SW480 (cell line): ENCODE data around the gene PTPRD.

Source experiments
- DNase-seq: peaks from one replicate; pipeline ENCODE4 v3.0.0-alpha.2; 2016; ENCODE audit warnings: low spot score

Gene PTPRD

GRCh38 chr9:8436786-8437185, 2176.0 kb downstream of the PTPRD start:
- no peak for DNase-seq

DNA sequence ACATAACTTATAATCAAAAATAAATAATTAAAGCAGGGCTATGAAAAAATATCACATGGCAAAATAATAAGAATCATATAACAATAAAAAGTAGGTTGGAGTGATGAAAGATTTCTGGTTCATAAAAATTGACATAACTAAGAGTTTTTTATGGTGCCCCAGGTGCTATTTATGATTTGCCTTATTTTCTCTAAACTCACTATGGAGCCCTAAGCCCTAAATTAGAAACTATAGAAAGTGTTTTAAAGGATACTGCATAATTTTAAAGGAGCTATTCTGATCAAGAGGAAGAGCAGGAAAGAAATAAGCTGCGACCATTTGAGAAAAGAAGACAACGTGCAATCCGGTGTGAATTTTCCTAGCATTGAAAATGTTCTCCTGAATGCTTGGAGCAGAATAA, 2178.2 kb downstream of the PTPRD start:
- no peak for DNase-seq

DNA sequence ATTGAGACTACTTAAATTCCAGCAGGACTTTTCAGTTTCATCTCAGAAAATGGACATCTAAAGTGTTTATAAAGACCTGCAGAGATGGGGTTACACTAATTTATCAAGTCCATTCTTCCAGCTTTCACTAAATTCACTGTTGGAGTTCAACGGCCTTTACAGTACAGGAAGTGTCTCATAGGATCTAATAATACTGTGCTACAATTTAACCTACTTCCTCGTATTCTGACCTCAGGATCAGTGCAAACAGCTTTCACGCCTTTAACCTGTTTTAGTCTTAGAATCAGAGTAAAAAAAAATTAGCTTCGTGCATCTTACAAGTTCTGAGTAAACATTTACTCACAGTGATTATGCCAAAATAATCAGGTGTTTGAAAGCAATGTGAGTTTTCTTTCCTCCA, 2180.6 kb downstream of the PTPRD start:
- DNase-seq, result no peak

DNA sequence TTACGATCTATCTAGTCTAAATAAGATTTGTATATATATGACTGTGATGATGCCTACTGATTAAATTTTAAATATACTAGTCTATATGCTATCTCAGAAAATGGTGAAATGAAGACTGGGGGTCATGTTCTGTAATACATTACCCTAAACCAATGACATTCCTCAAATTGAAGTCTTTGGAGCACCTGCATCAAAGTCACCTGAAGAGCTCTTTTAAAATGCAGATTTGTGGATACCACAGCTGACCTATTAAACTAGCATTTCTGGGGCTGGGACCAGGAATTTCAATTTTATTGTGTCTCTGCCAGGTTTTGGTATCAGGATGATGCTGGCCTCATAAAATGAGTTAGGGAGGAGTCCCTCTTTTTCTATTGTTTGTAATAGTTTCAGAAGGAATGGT, 2181.3 kb downstream of the PTPRD start:
- DNase-seq, result no peak

GRCh38 chr9:8430945-8431344, 2181.9 kb downstream of the PTPRD start:
- no peak for DNase-seq

GRCh38 chr9:8429768-8430167, 2183.0 kb downstream of the PTPRD start:
- no peak for DNase-seq

- no peak for DNase-seq
These were observed 2183.6 kb downstream of the PTPRD start for GRCh38 chr9:8429157-8429556.

GRCh38 chr9:8428389-8428788, 2184.4 kb downstream of the PTPRD start:
- DNase-seq, result no peak

GRCh38 chr9:8424786-8425410, 2187.9 kb downstream of the PTPRD start:
- no peak for DNase-seq

GRCh38 chr9:8420416-8420815, 2192.4 kb downstream of the PTPRD start:
- no peak for DNase-seq

GRCh38 chr9:8419596-8420275, 2193.1 kb downstream of the PTPRD start:
- no peak for DNase-seq

DNA sequence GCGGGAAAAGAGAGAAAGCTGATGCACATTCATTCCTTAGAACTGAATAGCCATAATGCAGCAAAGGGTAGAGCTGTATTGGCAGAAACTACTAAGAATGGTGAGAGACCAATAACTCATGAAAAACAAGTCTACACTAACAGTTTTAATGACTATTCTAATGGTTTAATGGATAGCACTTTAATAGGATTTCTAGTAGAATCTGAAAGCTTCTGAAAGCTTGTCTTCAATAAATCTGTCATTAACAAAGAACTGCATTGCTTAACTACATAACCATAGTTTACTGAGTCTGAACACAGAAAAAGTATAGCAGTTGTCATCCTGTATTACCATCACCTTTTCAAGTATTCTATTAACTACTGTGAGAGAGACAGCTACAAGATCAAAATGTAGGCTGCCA, 2195.5 kb downstream of the PTPRD start:
- no peak for DNase-seq

DNA sequence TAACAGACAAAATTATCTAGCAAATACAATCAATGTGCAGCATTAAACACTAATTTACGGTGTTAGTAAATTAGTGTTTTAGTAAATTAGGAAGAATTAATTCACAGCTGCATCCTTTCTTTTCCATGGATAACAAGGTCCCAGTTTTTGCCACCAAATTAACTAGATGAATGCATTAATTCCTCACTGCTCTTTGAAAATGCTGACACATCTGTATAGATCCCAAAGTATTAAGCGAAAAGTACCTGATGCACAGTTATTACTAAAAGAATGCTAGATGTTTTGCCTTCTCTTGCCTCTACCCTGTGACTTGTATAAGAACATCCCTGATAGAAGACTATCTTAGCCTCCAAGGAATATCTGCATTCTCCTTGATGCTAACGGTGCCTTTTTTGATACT, 2200.5 kb downstream of the PTPRD start:
- no peak for DNase-seq

GRCh38 chr9:8408575-8409190, 2204.1 kb downstream of the PTPRD start:
- no peak for DNase-seq

DNA sequence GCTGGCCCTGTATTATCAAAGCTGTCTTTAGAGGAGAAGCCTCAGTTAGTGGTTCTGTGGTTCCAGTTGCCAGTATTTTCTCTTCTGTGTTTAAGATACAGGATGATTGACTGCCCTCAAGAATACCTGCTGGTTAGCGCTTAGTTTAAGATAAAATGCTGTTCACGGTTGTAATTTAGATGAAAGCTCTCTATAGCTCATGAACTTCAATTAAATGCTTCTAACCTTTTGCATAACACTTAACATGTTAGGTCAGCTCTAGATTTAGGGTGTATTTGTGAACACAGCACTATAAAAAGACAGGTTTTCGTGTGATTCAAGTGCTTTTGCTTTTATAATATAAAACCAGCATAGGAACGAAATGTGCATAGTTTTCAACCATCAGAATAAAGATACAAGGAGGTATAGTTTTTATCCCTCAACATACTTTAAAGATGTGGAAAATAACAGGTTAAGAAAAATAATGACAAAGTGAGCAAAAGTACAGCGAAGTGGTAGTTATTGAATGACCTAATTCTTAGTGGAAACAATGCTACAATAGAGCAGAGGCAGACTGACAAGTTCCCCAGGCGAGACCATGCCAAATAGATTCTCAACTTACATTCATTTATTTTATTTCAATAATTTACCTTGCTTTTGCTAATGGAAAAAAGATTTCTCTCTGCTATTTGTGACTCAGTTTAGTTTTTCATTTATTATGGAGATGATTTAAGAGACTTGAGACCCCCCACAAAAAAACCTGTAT, 2210.7 kb downstream of the PTPRD start:
- no peak for DNase-seq

DNA sequence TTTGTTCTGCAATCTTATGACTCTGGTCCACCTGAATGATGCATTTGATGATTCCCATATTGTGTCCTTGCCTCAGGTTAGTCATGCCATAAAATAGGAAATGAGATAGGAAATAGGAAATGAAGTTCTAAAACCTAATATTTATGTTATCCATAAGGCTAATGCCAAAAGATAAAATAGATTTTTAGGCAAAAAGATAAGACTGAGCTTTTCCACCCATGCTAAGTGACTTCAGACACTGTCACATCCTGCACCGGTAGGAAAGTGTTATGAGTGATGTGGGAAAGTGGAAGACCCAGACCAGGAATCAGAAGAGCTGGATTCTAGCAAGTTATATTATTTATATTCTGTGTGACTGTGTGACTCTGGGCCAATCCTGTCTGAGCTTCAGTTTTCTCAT, 2212.4 kb downstream of the PTPRD start:
- no peak for DNase-seq

- DNase-seq, result no peak
These were observed 2217.8 kb downstream of the PTPRD start for GRCh38 chr9:8395022-8395421.

GRCh38 chr9:8394341-8394740, 2218.5 kb downstream of the PTPRD start:
- no peak for DNase-seq

GRCh38 chr9:8392866-8393265, 2219.9 kb downstream of the PTPRD start:
- DNase-seq, result no peak

- no peak for DNase-seq
These were observed 2221.2 kb downstream of the PTPRD start for GRCh38 chr9:8391566-8391965.

- DNase-seq, result no peak
These were observed 2221.7 kb downstream of the PTPRD start for GRCh38 chr9:8391132-8391531.

DNA sequence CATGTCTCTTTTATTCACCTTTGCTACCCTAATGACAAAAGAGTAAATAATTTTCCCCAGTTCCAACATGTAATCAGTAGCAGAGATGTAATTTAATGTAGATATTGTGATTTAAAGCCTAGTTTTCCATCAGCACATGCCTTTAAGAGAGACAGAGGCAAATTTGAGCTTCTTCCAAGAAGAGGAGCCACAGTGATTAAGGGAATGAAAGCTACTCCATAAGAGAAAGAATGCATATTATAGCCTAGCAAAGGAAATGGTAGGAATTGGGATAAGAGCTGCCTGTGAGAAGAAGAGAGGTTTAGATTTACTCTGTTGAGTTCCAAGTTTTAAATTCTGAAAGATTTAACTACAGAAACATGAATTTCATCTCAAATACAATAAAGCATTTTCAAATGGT, 2222.2 kb downstream of the PTPRD start:
- no peak for DNase-seq

DNA sequence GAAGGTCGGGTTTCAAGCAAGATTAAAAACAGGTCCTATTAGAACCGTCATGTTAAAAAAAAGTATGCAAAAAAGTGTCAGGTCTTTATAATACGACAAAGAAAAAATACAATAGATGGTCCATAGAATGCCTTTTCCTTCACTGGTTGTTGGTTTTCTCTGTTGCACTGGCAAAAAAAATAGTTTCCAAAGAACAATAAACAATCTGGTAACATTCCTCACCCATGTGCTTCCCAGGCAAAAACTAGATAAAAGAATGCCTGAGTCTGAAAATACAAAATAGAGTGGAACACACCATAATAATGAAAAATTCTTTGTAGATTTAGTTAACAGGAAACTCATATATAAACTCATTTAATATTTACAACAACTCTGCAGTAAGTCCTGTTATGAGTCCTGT, 2223.3 kb downstream of the PTPRD start:
- DNase-seq, result no peak
